Measurements from ENCODE around the gene PTPN21.

PTPN21 gene

DNA sequence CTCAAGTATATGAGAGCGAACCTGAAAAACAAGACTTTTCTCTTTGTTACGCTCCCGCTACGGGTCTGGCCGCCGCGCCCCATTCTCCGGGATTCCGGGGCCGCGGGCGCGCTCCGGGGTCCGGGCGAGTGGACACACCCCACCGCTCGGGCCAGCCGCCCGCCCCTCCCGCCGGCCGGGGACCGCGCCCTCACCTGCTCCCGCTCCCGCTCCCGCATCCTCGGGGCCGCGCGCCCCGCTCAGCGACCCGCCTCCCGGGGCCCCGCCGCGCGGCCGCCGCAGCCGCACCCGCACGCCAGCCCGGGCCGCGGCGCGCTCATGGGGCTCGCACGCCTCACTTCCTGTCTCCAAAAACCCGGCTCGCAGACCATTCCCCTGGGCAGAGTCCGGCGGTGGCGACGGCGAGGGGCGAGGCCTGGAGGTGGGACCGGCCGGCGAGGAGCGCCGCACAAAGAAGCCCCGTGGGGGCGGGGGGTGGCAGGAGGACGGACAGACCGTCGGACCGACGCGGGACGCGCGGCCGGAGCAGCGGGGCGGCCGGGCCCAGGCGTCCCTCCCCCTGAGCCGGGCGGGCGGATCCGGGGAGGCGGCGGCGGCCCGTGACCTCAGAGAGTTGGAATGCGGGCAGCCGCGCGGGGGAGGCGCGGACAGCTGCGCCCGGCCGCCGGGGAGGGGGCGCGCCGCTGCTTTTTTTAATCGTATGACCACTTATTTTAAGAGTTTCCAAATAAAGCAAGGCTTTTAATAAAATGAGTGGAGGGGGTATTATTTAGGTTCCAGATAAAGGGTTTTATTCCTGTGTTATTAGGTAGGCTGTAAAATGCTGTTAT lies at the start of gene PTPN21:
Gene PTPN21, minus strand, starts transcription at position 551 of the 830 bp plus-strand sequence. CDS start 4,590 bp downstream, outside the sequence.
- DNase-seq: no peak

- DNase-seq: no peak
Observed at GRCh38 chr14:88604212-88604611, 49.4 kb upstream of the PTPN21 start.

DNA sequence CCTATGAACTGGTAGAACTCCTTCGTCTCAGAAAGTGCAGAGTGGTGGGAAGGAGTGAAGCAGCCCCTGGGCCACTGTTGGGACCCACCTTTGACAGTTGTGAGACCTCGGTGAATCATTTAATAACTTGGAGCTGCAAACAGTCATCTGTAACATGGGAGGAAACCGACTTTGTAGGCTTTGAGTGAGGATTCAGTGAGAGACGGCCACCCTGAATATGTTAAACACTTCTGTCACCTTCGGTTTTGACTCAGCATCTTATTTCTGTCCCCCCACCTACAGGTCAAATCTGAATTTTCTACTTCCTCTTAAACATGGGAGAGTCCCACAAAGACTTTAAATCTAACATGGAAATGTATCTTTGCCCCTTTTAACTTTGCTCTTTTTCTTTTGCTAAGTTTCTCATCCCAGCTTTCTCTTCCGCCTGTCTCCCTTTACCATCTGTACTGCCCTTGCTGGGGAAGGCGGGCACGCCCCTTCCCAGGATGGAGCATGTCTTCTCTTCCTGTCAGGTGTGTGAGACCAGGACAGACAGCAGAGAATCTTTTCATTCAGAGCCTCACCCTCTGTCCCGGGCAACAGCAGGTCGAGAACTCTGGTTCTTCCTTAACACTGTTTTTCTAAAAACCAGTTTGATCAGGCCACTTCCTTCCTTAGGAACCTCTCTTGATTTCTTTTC lies 45.1 kb upstream of the PTPN21 start:
- DNase-seq: no peak

GRCh38 chr14:88599326-88599725 lies 44.5 kb upstream of the PTPN21 start:
- DNase-seq: no peak

DNA sequence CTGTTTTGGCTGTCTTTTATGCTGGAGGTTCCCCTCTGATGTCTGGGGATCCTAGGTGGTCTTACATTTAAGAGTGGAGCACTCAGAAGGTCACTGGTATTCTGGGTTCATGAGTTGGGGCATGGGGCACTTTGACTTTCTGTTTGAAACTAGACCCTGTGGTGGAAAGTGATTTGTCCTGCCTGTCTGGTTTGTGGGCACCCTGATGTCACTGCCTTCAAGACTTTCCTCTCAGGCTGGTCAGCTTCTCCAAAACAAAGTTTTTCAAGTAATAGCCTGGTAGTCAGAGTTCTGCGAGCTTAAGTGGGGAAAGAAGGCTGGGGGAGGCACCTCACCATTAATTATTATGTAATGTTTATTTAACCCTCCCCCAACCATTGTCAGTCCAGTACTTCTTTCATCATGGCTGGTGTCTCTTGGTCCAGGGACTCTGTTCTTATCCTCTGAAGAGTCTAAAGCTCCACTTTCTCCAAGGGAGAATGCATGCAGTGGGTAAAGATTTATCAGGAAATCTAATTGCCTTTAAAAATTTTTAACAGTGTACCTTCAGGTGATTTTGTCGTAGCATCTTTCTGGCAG lies 43.4 kb upstream of the PTPN21 start:
- DNase-seq: no peak

- no peak for DNase-seq
Observed at GRCh38 chr14:88597601-88598000, 42.8 kb upstream of the PTPN21 start.

DNA sequence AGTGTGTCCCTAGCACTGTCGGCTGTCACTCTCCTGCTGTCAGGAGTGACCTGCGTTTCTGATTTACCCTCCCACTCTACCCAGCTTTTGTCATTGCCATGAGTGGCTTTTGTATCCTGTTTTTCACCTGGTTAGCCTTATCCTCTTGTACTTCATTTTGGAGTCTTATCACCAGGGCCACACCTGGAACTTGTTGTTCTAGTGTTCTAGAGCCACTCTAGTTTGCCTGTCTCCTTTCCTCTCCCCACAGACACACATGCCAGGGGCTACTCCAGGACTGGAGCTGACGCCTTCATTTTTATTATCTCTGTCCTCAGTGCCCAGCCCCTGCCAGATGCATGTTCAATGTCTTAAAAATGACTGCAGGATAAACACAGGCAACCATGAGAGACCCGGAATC lies 42.2 kb upstream of the PTPN21 start:
- DNase-seq: no peak

DNA sequence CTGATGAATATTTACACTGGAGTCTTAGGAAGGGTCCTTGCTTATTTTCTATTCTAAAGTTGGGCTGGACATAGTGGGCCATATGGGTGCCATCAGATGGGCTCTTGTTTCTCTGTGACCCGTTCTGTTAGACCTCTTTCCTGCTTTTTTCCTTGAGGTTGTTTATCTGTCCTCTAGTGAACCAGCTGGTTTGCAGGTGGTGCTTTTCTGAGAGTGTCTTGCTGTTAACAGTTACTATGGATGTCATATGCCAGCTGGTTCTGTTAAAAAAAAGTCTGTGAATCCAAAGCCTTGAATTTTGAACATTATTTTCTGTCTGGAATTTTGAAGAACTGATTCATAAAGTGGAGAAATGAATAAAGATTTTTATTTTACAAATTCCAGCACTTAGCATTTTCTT lies 37.2 kb upstream of the PTPN21 start:
- DNase-seq: no peak

DNA sequence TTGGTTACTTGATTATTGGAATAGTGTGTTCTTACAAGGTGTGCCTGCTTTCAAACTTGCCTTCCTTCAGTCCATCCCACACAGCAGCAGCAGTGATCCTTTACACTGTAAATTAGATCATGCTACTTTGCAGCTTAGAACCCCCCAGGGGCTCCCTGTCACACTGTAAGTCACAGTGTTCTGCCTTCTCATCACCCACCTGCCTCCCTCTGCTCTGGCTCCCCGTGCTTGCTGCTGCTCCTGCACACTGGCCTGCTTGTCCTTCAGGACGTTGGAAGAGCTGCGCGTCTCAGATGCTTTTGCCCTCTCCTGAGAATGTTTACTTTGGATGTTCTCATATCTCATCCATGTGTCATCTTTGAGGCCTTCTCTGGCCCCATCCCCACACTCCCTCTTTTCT lies 35.4 kb upstream of the PTPN21 start:
- no peak for DNase-seq

DNA sequence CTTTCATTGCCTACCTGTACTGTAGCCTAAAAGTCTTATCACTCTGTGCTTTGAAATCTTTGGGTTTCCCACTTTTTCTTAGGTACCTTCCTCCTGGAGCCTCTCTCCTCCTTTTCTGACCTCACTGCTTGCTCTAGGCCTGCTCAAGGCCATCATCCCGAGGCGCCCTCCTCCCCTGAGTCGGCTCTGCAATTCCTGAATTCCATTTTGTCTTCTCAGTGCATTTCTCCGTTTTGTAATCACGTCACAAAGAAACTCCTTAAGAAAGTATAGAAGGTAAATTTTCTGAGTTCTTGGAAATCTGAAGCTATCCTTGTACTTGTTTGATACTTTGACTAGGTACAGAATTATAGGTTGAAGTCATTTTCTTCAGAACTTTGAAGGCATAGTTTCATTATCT lies 33.3 kb upstream of the PTPN21 start:
- no peak for DNase-seq

GRCh38 chr14:88584451-88584850 lies 29.6 kb upstream of the PTPN21 start:
- no peak for DNase-seq

GRCh38 chr14:88576222-88576621 lies 21.4 kb upstream of the PTPN21 start:
- DNase-seq: no peak

DNA sequence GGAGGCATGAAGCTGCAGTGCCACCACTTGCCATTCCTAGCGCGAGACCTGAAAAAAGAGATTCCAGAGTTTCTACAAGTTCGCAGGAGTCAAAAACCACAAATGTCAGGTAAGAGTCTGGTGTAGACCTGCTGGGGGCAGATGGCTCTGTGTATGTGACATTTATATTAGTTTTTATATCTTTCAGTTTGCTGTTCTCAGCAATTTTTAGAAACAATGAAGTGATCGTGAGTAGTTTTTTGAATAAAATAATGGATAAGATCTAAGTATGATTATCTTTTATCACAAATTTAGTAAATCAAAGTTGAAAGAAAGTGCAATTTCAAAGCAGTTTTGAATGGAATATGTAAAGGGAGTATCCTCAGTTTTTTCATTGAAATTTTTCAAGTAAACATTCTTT lies 17.3 kb upstream of the PTPN21 start:
- DNase-seq: no peak

DNA sequence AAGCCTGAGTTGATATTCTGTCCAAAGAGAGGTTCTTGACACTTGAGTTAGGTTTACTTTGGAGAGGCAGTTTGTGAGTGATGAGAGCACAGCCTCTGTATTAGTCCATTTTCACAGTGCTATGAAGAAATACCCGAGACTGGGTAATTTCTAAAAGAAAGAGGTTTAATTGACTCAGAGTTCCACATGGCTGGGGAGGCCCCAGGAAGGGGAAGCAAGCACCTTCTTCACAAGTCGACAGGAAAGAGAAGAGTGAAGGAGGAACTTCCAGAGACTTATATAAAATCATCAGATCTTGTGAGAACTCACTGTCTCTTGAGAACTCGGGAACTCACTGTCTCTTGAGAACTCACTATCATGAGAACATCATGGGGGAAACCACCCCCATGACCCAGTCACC lies 13.4 kb upstream of the PTPN21 start:
- no peak for DNase-seq

DNA sequence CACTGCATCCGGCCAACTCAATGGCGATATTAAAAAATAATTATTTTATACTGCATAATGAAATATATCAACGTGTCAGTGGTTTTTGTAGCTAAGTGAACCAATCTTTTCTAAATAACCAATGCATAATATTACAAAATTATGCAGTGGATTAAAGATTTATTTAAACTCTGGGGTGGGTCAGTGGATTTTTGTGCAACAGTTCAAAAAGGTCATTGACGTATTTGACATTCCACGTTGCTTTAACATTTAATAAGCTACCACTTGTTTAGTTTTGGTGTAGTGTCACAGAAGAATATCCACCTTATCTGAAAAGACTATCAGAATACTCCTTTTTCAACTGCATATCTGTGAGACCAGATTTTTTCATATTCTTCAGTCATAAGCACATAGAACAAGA lies 10.6 kb upstream of the PTPN21 start:
- DNase-seq: no peak

GRCh38 chr14:88563845-88564244 lies 9.0 kb upstream of the PTPN21 start:
- no peak for DNase-seq

DNA sequence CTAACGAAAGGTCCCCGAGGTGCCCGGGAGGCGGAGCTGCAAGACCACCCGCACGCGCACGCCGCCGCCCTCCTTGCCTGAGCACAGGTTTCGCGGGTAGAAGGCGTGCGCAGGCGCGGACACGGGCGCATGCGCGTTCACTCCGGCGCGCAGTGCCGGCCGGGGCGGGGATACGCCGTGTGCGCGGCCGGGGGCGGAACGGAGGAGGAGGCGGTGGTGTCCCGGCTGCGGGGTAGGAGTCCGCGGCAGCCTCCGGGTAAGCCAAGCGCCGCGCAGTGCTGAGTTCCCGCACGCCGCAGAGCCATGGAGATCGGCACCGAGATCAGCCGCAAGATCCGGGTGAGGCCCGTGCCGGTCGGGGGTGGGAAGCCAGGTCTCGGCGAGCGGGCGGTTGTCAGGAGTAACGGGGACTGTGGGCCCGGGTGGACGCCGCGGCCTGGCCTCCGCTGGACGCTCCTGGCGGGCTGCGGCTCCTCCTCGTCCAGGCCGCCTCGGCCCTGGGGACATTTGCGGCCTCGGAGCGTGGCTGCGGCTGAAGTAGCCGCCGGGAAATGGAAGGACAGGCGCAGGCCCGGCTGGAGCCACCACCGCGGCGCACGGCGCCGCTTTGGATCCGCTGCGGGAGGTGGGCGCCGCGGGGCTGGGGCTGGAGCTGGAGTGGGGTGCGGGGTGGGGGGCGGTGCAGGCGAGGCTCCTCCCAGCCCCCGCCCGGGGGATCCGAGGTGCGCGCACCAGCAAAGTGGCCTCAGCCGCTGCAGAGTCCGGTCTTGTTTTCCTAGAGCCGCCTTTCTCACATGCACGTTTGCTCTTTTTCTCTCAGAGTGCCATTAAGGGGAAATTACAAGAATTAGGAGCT lies 8.3 kb upstream of the PTPN21 start, which contains the start of gene ZC3H14:
Gene ZC3H14, plus strand, starts transcription at position 207 of the 856 bp plus-strand sequence. Its CDS starts 97 bp downstream, at position 304.
- peak; percentile 73 for DNase-seq

- DNase-seq: no peak
Observed at GRCh38 chr14:88562532-88562830, 7.7 kb upstream of the PTPN21 start.

DNA sequence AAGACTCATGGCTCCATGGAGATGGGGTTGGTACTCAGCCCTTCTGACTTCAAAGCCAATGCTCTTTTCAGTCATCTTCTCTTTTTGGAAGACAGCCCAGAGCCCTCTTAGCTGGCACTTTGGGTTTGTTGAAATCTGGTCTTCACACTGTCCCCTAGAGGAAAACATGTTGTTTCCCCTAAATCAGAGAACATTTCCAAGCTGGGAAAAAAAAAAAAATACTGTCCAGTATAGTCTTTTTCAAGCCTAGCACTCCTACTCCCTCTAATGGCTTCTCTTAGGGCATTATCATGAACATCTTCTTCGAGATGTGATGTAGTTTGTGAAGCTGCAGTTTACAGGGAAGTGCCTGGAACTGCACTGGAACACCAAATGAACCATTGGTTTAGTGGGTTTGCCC lies 5.0 kb upstream of the PTPN21 start:
- DNase-seq: no peak

- DNase-seq: no peak
Observed at GRCh38 chr14:88556581-88556980, 1.8 kb upstream of the PTPN21 start.

DNA sequence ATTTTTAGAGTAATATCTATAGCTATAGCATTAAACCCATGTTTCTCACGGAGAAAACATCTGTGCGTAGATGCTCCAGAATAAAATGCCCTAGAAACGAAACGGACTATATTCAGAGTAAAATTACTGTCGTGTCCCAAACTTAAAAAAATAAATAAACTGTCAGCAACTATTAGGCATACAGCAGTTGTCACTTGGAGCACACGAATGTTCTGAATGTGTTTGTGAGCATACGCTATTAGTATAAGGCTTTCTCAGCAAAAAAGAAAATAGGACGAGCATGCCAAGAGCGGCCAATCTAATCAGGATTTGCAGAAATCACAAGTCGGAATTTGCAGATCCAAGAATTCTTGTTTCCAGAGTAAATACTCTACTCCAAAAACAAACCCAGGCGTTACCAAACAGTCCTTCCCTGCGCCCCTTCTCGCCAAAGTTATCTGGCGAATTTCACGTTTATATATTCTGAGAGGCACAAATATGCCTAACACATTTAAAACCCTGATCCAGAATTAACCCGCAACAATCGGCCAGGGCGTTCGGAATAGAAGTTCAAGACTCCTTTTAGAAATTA lies 836 bp downstream of the PTPN21 start:
- no peak for DNase-seq

DNA sequence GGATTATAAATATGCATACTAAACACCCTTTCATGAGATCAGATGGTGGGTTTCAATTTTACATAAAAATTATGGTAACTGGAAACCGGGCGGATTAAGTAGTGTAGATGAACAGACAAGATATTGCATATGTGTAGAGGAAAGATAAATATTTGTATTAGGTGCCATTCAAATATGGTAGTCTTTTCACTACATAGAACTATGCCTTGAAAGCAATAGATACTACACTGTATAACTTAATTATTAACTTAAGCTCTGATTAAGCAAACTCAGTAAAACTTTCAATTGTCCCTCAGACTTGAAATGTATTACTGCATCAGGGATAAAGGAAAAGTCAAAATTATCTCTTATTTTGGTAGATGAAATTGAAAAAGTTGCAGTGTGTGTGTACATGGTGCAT lies 1.9 kb downstream of the PTPN21 start:
- DNase-seq: no peak

DNA sequence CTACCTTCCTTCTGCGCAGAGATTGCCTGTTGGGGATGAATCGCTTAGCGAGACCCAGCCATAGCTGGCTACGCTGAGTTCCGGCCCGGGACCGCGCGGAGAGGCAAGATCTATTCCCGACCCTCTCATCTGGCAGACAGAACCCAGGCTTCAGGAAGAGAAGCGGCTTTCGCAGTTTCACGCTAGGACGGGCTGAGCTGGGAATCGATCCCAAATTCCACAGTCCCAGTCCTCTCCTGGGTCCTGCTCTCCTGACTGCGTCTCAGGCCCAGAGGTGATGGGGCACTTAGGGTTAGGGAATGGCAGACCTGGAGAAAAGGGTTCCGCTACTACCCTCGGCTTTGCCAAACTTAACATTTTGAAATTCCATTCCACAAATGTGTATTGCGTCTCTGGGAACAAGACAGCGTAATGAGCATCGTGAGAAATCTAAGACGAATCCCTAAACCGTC lies 2.8 kb downstream of the PTPN21 start:
- DNase-seq: no peak

Measured in NCI-H1048 (cell line).